Measurements from ENCODE around the gene METTL24. TPM values are rescaled to one million over a fixed set of nuclear protein-coding genes. Genes with fewer than 3 reads are reported as not detected.

METTL24 gene
- total and polyA plus RNA-seq, 4 donors: 0.14 to 2.0 (median 0.91) TPM

GRCh38 chr6:110232450-110232849 is 125.7 kb downstream of the METTL24 start:
- H3K27me3 ChIP-seq (ENCODE audit: control insufficient read depth in 4 of 4, insufficient read depth in 4 of 4, low read length in 3 of 4): no peaks in the 10 kb centered on the region
- H3K36me3 ChIP-seq (ENCODE audit: control insufficient read depth in 4 of 4, insufficient read depth in 3 of 4, low read depth in 1 of 4, low read length in 3 of 4): peaks cover 2 to 21% (median 11%) of the 10 kb centered on the region in 4 donors
- peaks cover 0 to 5% (median 0%) of the 10 kb centered on the region in 4 donors for H3K4me1 ChIP-seq (ENCODE audit: control insufficient read depth in 4 of 4, insufficient read depth in 4 of 4, low read length in 3 of 4)
- TF ChIP-seq FOXA1 (IDR thresholded peaks at IDR 0.05) (no peak), RXRA (IDR thresholded peaks at IDR 0.05) (no peak), SP1 (IDR thresholded peaks at IDR 0.05) (no peak), HNF4A (conservative IDR thresholded peaks at IDR 0.05) (no peak), MAX (IDR thresholded peaks at IDR 0.05) (no peak), REST (IDR thresholded peaks at IDR 0.05) (no peak), HNF4G (IDR thresholded peaks at IDR 0.05) (no peak), GABPA (IDR thresholded peaks at IDR 0.05 in 1 of 2, conservative IDR thresholded peaks at IDR 0.05 in 1 of 2) (no peak), ZBTB33 (IDR thresholded peaks at IDR 0.05) (no peak), CTCF (IDR thresholded peaks at IDR 0.05; ENCODE audit: low read depth, low read length, missing input control) (no peak), YY1 (IDR thresholded peaks at IDR 0.05) (no peak), FOXA2 (IDR thresholded peaks at IDR 0.05) (no peak), RAD21 (IDR thresholded peaks at IDR 0.05) (no peak), JUND (IDR thresholded peaks at IDR 0.05) (no peak), TAF1 (conservative IDR thresholded peaks at IDR 0.05) (no peak), NR2F2 (IDR thresholded peaks at IDR 0.05) (no peak), EGR1 (IDR thresholded peaks at IDR 0.05; ENCODE audit: low read depth in 2 of 2) (no peak), ATF3 (IDR thresholded peaks at IDR 0.05) (no peak)
- no peaks in the 10 kb centered on the region for H3K9me3 ChIP-seq (ENCODE audit: control insufficient read depth in 4 of 4, low read length in 3 of 4)
- H3K4me3 ChIP-seq (ENCODE audit: low read depth in 1 of 3, low read length in 3 of 3): no peak overlapping the region
- no peak overlapping the region for H3K9ac ChIP-seq (ENCODE audit: low read depth in 1 of 2, low read length in 2 of 2)
- 88% methylated on average over 2 of the region's 2 CpGs for WGBS
- no peak overlapping the region for H3K27ac ChIP-seq (ENCODE audit: low read depth in 1 of 2, low read length in 2 of 2)
- no peak for DNase-seq (ENCODE audit: low spot score)
